NCI-H2081 treated with DMSO at 0.1 percent for 48 hours (cell line): ENCODE measurements around the gene ANKRD30A.
"Not testable (repeated sequence)": the region's sequence is repeated elsewhere in the genome, so short reads cannot be mapped to it uniquely, and the experiment has no call there.

Experiments used
- DNase-seq: peaks from one replicate; lab custom pipeline; 2025; lab: John Stamatoyannopoulos, UW

ANKRD30A gene

GRCh38 chr10:37255837-37256236 is 130.4 kb downstream of the ANKRD30A start:
- DNase-seq, result not testable (repeated sequence)

GRCh38 chr10:37263304-37263703 is 137.9 kb downstream of the ANKRD30A start:
- no peak for DNase-seq

DNA sequence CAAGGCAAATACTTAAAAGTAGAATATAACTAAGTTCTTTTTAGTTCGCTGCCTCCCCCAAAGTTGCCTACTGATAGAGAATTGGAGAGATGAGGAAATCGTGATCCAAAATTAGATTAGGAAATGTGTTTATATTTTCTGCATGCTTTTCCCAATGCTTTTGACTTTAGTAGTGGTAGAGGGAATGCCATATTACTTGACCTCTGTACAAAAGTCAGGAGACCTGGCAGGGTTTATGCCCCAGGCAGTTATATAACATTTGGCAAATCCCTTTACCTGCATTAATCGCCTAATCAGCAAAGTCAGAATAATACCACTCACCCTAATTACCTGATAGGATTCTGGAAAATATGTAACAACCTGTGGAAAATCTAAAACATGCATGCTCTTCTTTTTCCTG is 142.9 kb downstream of the ANKRD30A start:
- DNase-seq, result no peak

DNA sequence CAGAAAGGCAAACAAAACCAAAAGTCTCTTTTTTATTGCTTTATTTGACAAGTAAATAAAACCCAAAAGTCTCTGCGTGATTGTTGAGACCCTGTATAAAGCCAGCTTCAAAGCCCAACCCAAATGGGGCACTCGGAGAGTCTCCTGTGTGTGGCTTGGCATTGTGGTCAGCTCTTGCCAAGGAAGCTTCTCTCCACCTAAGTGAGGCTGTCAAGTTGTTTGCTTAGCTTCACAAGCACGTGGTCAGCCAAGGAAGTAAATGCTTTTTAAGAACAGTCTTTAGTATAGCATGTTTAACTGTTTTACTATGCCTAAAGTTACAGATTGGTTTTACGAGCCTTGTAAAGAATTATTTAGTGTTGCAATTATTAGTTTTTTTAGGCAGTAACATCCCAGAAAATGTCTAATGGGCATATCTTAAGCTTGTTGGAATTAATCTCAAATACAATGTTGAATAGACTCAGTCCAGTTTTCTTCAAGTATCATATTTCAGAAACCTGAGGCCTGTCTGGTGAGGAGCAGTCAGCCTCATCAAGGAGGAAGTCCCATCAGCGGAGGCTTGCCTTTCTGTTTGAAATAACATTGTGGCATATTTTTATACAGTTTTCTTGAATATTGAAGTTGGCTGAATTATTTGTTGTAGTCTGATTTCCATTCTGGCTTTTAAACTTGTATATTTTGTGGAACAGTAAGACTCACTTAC is 144.3 kb downstream of the ANKRD30A start:
- no peak for DNase-seq

DNA sequence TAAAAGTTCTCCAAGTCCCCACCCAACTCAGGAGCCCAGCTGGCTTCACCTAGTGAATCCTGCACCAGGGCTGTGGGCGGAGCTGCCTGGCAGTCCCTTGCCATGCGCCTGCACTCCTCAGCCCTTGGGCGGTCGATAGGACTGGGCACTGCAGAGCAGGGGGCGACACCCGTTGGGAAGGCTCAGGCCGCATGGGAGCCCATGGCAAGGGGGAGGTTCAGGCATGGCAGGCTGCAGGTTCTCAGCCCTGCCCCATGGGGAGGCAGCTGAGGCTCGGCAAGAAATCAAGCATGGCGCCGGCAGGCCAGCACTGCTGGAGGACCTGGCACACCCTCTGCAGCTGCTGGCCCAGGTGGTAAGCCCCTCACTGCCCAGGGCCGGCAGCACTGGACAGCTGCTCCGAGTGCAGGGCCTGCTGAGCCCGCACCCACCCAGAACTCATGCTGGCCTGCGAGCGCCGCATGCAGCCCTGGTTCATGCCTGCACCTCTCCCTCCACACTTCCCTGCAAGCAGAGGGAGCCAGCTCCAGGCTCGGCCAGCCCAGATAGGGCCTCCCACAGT is 149.9 kb downstream of the ANKRD30A start:
- DNase-seq, result no peak

GRCh38 chr10:37285063-37285462 is 159.7 kb downstream of the ANKRD30A start:
- DNase-seq, result no peak

DNA sequence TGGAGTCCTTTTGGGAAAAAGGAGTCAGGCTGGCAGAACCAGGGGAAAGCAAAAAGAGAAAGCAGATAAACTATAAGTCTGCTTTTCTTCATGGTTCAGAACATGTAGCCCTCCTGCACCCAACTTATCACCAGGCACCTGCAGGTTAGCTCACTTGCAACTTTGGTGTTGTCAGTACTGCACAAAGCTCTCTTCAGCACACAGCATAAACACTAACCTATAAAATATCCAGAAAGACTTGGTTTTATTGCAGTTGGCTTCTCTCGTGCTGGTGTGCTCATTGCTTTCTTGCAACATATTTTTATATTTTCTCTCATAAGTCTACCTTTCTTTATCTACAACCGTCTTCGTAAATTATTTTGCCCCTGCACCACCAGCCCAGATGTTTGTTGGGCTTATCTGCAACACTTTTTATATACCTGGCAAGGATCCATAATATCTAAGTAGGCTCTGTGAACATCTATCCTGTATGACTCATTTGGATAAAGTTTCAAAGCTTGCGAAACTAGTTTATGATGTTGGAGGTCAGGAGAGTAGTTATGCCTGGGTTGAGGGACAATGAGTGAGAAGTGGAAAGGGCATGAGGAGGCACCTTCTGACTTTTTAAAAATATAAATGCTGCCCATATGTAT is 164.6 kb downstream of the ANKRD30A start:
- no peak for DNase-seq

DNA sequence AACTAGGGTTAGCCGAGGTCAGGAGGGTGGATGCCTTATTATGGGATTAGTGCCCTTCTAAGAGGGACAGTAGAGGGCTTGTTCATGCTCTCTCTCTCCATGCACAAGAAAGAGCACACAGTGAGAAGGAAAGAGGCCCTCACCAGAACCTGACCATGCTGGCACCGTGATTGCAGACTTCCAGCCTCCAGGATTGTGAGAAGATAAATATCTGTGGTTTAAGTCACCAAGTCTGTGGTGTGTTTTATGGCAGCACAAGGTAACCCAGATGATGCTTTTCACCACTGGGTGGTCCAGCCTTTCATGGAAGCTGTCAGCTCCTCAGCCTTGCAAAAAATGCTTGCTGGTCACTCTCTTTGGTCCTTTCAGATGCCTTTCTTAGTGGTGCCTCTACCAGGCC is 175.9 kb downstream of the ANKRD30A start:
- DNase-seq, result no peak

- DNase-seq, result no peak
Measured at GRCh38 chr10:37304036-37304435, 178.6 kb downstream of the ANKRD30A start.

DNA sequence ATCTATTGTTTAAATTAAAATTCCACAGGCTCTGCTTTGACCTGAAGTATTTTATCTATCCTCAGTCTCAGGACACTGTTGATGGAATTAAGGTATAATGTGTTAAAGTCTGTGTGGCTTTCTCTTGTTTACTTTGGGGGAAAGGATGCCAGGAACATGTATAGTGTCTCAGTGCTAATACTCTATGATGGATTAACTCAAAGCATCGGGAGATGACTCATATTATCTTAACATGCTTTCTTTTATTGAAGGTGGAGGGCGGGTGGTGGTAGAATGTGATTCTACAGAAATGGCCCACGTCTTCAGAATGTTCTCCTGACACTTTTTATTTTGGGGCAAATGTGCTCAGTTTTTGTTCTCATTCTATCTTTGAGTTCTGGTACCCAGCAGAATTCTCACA is 189.0 kb downstream of the ANKRD30A start:
- no peak for DNase-seq

- no peak for DNase-seq
Measured at GRCh38 chr10:37314862-37315261, 189.5 kb downstream of the ANKRD30A start.

DNA sequence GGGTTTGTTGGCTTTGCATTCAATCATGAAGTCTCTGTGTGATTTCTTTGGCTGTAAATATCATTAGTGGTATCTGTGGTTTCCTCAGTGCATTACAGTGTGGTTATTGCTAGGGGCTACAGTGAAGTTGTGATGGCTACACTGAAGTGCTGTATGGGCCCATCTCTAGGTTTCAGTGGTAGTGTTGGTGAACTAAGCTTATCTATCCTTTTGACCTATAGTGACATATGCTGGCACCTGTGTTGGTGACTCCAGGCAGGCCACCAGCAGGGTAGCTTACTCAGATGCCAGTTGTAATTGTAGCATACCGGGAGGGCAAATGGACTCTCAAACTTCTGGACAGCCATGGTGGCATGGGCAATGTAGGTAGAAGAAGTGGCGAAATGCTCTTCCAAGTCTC is 219.0 kb downstream of the ANKRD30A start:
- no peak for DNase-seq

- DNase-seq, result no peak
Measured at GRCh38 chr10:37379991-37380390, 254.6 kb downstream of the ANKRD30A start.

DNA sequence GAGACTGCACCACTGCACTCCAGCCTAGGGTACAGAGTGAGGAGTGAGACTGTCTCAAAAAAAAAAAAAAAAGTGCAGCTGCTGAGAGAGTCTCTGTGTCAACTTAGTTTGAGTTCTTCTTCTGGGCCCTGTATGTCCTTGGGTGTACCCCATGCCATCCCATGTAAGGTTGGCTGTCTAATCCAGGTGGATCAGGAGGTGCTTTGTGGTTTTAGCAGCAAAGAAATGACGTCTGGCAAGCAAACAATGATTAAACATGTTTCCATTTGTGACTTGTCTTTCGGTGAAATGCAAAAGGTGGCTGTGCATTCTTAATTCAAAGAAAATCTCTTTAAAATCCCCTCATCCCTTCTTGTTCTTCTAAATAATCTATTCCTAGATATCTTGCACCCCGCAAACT is 255.9 kb downstream of the ANKRD30A start:
- no peak for DNase-seq

DNA sequence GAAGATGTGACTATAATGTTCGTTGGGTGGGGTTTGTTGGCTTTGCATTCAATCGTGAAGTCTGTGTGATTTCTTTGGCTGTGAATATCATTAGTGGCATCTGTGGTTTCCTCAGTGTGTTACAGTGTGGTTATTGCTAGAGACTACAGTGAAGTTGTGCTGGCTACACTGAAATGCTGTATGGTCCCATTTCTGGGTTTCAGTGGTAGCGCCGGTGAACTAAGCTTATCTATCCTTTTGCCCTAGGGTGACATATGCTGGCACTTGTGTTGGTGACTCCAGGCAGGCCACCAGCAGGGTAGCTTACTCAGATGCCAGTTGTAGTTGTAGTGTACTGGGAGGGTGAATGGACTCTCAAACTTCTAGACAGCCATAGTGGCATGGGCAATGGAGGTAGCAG is 259.5 kb downstream of the ANKRD30A start:
- no peak for DNase-seq

GRCh38 chr10:37390926-37391325 is 265.5 kb downstream of the ANKRD30A start:
- no peak for DNase-seq

DNA sequence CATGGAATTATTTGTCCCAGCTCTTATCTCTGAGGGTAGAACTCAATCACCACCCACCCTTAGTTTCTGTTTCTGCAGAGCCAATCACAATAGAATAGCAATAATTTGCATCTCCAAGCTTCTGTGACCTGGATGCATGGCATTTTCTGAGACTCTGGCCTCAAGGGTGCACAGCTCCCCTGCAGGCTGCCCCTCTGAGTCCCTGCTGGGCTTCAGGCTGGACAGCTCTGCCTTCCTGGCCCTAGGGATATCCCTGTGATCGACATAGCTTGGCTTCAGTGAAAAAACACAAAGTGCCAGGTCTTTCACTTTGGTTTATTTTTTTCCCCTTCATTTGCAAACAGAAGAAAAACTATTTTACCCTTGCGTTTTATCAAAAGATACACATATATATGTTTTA is 275.4 kb downstream of the ANKRD30A start:
- not testable (repeated sequence) for DNase-seq

DNA sequence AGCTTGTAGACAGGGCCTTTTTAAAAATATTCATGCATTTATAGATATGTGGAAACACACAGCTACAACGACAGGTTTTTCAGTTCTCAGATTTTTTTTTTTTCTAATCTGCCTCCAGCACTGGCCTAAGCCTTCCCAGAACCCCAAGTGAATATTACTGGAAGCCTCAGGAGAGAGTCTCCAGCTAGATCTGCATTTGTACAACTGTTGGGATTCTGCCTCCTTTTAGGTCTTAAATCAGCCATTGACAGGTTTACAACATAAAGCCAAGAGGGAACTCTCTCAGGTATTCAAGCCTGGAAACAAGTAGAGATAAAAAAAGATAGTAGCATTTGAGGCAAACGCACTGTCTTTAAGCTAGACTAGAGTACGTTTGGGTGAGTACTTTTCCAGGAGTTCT is 275.8 kb downstream of the ANKRD30A start:
- DNase-seq, result no peak

- DNase-seq, result no peak
Measured at GRCh38 chr10:37403776-37404175, 278.4 kb downstream of the ANKRD30A start.
